T-helper 2 cell treated with Interferon-gamma antibody and Interleukin-4, amounts not matched to agents 5 μg/mL and 100 μg/mL, for 36 hours (primary cell): ENCODE data around the gene RNF167.

Source experiments
- DNase-seq: peaks from one replicate; pipeline ENCODE4 v3.0.0; 2021; ENCODE audit warnings: low spot score
- H3K27ac Mint-ChIP-seq: one replicate; pipeline ENCODE4 v1.8.0; 2021; ENCODE audit warnings: mild to moderate bottlenecking, mixed read lengths
- H3K27me3 Mint-ChIP-seq: one replicate; pipeline ENCODE4 v1.8.0; 2021; ENCODE audit warnings: low read depth, mixed read lengths
- H3K36me3 Mint-ChIP-seq: one replicate; pipeline ENCODE4 v1.8.0; 2021; ENCODE audit warnings: low read depth, mixed read lengths
- H3K4me1 Mint-ChIP-seq: one replicate; pipeline ENCODE4 v1.8.0; 2021; ENCODE audit warnings: low read depth, mixed read lengths
- H3K4me3 Mint-ChIP-seq: one replicate; pipeline ENCODE4 v1.8.0; 2022; ENCODE audit warnings: mild to moderate bottlenecking, moderate library complexity, mixed read lengths
- H3K9me3 Mint-ChIP-seq: one replicate; pipeline ENCODE4 v1.8.0; 2021; ENCODE audit warnings: mixed read lengths

The RNF167 gene

DNA sequence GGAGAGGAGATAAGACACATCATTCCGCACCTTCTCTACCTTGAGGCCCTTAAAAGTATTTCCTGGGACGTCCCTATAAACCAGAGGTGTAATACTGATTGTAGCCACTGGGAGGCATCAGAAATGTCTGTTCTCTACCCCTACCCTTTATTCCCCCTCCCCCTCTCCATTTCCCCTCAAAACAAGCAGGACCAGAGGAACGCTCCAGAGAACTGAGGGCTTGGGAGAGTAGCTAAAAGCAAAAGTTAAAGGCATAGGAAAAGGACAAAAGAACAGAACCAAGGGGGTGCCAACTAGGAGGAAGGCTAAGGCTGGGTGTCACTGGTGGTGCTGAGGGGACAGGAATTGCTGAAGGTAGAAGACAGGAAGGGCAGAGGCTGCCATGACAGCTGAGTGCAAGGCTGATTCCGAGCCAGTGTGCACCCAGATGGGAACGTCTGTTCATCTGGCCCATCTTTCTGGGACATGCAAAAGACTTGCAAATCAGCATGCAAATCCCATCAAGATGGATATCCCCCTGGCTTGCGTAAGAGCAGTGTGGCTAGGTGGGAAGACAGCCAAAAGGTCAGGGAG lies 40.7 kb downstream of the RNF167 start:
- no peak overlapping the region for H3K4me3 Mint-ChIP-seq
- H3K36me3 Mint-ChIP-seq, result peaks cover 56% of the 10 kb centered on the region
- H3K4me1 Mint-ChIP-seq, result peaks cover 20% of the 10 kb centered on the region
- DNase-seq, result peak; percentile 29
- peak overlapping the region; percentile 68 for H3K27ac Mint-ChIP-seq
- H3K9me3 Mint-ChIP-seq, result no peaks in the 10 kb centered on the region
- H3K27me3 Mint-ChIP-seq, result no peaks in the 10 kb centered on the region

DNA sequence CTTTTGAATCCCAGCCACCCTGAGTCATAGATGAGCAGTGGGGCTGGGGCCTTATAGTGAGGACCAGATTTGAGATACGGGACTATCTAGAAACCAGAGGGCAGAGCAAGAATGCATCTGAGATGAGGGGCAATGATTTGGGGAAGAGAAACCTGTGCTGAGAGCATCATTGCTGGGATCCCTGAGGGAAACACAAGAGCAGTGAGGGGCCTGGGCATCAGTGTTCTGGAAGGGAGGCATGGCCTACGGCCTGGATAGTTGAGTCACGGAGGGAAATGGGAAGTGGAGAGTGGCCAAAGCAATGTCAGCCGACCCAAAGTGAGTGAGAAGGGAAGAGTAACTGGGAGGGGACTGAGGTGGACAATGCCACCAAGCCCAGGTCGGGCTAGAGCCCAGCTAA lies 42.2 kb downstream of the RNF167 start:
- H3K27ac Mint-ChIP-seq, result peak overlapping the region; percentile 39
- peaks cover 30% of the 10 kb centered on the region for H3K4me1 Mint-ChIP-seq
- DNase-seq, result no peak
- no peaks in the 10 kb centered on the region for H3K27me3 Mint-ChIP-seq
- peaks cover 52% of the 10 kb centered on the region for H3K36me3 Mint-ChIP-seq
- no peak overlapping the region for H3K4me3 Mint-ChIP-seq
- no peaks in the 10 kb centered on the region for H3K9me3 Mint-ChIP-seq

DNA sequence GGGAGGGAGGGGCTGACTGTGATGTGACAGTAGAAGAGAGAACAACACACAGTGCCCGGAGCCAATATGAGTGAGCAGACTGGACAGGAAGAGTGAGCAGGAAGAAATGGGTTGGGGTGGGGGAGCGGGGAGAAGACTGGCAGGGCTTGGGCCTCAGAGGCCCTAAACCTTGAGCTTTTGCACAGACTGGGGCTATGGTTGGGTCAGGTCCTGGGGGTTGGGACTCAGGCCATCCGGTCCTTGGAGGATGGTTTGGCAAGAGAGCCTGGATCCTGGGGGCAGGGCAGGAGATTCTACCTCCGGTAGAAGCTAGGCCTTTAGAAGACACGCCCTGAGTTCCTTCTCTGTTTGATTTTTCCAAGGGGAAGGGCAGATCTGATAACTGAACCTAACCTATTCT lies 46.3 kb downstream of the RNF167 start:
- Mint-ChIP-seq H3K4me1 (peaks cover 33% of the 10 kb centered on the region), H3K27ac (peak overlapping the region; percentile 85), H3K4me3 (peak overlapping the region; percentile 94), H3K27me3 (no peaks in the 10 kb centered on the region), H3K36me3 (peaks cover 24% of the 10 kb centered on the region), H3K9me3 (no peaks in the 10 kb centered on the region)
- peak; percentile 24 for DNase-seq

DNA sequence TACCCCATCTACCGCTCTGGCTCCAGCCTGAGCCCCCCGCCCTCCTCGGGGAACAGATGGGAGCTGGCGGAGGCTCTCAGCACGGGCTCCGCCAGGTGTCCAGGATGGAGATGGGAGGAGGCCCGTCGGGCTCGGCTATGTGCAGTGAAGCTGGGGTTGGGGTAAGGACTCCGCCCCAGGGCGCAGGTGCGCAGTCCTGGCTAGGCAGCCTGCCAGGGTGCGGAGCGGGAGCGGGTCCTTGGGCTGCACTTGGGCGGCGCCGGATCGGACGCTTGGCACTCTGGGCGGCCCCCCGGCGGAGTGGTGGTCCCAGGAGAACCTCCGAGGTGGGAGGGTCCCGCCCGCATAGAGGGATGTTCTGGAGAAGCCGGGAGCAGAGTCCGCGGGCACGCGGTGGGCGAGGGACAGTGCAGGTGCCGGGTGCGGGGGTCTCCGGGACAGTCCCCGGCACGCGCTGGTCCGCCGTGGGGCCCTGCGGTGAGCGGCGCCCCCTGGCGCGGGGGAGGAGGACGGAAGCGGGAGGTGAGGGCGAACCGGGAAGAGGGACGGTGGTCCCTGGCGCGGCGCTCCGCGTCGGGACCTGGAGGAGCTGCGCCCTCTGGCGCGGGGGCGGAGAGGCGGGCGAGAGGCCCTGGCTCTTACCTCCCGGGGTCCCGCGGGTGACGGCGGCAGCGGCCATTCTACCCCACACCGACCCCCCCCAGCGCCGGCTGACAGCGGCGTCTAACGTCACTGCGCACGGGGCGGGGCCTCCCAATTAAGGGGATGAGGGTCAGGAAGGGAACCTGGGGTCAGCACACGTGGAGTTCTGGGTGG lies 47.1 kb downstream of the RNF167 start, which contains the start of gene CAMTA2:
Gene CAMTA2 (minus strand): TSS at position 725 of the 816 bp plus-strand sequence. CDS start 1,453 bp downstream, outside the sequence.
- Mint-ChIP-seq H3K9me3 (no peaks in the 10 kb centered on the region), H3K4me3 (peak within 1 kb of the TSS; percentile 94), H3K27ac (peak within 1 kb of the TSS; percentile 85), H3K36me3 (peaks cover 24% of the 10 kb centered on the region), H3K27me3 (no peaks in the 10 kb centered on the region), H3K4me1 (peaks cover 33% of the 10 kb centered on the region)
- peak; percentile 79 for DNase-seq

DNA sequence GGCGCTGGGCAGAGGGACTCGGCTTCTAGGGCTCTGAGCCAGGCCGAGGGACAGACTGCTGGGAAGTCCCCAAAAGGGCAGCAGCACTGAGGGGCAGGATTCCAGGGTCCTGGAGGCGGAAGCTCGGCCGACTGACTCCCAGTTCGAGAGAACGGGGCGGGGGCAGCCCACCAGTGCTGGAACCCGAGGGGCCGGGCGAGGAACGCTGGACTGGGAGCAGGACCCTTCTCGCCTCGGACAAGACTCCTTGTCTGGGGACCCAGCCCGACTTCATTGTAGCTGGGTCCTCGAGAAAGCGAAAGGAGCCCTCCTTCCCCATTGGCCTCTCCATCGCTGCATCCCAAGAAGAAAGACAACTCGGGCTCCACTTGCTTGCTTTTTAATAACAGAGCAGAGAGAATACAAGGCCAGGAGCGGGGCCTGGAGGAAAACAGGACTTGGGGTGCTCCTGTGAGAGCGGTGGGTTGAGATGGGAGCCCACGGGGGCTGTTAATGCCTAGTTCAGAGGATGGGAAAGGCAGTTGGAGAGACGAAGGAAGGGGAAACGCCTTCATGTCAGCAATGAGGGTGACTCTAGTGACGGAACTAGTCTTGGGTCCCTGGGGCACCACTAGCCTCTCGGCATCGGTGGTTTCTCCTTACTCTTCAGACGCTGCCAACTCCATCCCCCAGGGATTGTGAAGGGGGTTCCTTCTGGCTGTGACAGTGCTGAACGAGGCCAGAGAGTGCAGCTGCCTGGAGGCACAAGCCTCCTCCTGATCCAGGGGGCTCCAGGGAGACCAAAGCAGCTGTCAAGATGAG lies 47.9 kb downstream of the RNF167 start:
- H3K27me3 Mint-ChIP-seq, result no peaks in the 10 kb centered on the region
- peak overlapping the region; percentile 85 for H3K27ac Mint-ChIP-seq
- H3K4me3 Mint-ChIP-seq, result peak overlapping the region; percentile 94
- no peaks in the 10 kb centered on the region for H3K9me3 Mint-ChIP-seq
- peaks cover 33% of the 10 kb centered on the region for H3K4me1 Mint-ChIP-seq
- peaks cover 16% of the 10 kb centered on the region for H3K36me3 Mint-ChIP-seq
- no peak for DNase-seq

DNA sequence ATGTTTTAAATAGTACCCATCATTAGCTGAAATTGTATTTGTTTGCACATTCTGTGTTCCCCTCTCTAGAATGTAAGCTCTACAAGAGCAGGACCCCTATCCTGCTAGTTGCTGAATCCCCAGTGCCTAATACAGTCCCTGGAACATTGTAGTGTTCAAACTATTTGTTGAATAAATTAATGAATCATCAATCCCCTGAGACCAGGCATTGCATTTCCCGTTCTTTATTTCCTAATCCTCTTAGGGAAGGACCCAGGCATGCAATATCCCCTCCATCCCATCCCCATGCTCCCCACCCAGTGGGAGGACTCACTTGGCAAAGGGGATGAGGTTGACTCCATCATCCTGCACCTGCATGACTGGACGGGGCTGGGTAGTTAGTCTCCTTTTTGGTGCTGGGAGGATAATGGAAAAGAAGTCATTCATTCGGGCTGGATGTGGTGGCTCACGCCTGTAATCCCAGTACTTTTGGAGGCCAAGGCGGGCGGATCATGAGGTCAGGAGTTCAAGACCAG lies 54.1 kb downstream of the RNF167 start:
- H3K27ac Mint-ChIP-seq, result no peak overlapping the region
- peaks cover 4% of the 10 kb centered on the region for H3K36me3 Mint-ChIP-seq
- no peak for DNase-seq
- H3K4me1 Mint-ChIP-seq, result peaks cover 17% of the 10 kb centered on the region
- no peaks in the 10 kb centered on the region for H3K9me3 Mint-ChIP-seq
- no peak overlapping the region for H3K4me3 Mint-ChIP-seq
- H3K27me3 Mint-ChIP-seq, result no peaks in the 10 kb centered on the region
